Glomerular endothelial cell (primary cell): ENCODE data around the gene DST. TPM values are rescaled to one million over a fixed set of nuclear protein-coding genes. Genes with fewer than 3 reads are reported as not detected.

Experiments
- DNase-seq: peaks from one replicate; pipeline ENCODE4 v3.0.0-alpha.2; 2011; ENCODE audit warnings: low read depth, low spot score; ENCODE audit errors: extremely low read depth
- total RNA-seq: library from RNA; depleted of rRNA; stranded (reverse); fragments of >200 nt; gene quantifications from 2 replicates; pipeline ENCODE4 v1.2.3, GENCODE V29; 2015

The DST gene
- total RNA-seq, 1 donor from 2014 or later: 226 TPM

- no peak for DNase-seq
Measured at GRCh38 chr6:56625356-56625755, 17.3 kb downstream of the DST start.

- DNase-seq: no peak
Measured at GRCh38 chr6:56624728-56625069, 18.0 kb downstream of the DST start.

- no peak for DNase-seq
Measured at GRCh38 chr6:56624046-56624727, 18.5 kb downstream of the DST start.

GRCh38 chr6:56620229-56620868 lies 22.3 kb downstream of the DST start:
- DNase-seq: no peak

GRCh38 chr6:56618050-56618449 lies 24.6 kb downstream of the DST start:
- no peak for DNase-seq

GRCh38 chr6:56616967-56617366 lies 25.7 kb downstream of the DST start:
- DNase-seq: no peak

- DNase-seq: no peak
Measured at GRCh38 chr6:56613247-56613851, 29.3 kb downstream of the DST start.

GRCh38 chr6:56608332-56608731 lies 34.4 kb downstream of the DST start:
- DNase-seq: no peak

GRCh38 chr6:56607111-56607752 lies 35.5 kb downstream of the DST start:
- no peak for DNase-seq

- DNase-seq: no peak
Measured at GRCh38 chr6:56605435-56605834, 37.3 kb downstream of the DST start.

GRCh38 chr6:56604186-56604585 lies 38.5 kb downstream of the DST start:
- DNase-seq: no peak

- DNase-seq: no peak
Measured at GRCh38 chr6:56601390-56601789, 41.3 kb downstream of the DST start.

- peak; percentile 39 for DNase-seq
Measured at GRCh38 chr6:56595490-56596122, 47.1 kb downstream of the DST start.

- DNase-seq: no peak
Measured at GRCh38 chr6:56594699-56595098, 48.0 kb downstream of the DST start.

GRCh38 chr6:56593801-56594318 lies 48.8 kb downstream of the DST start:
- DNase-seq: no peak

- no peak for DNase-seq
Measured at GRCh38 chr6:56582236-56582635, 60.5 kb downstream of the DST start.

- DNase-seq: no peak
Measured at GRCh38 chr6:56581296-56581925, 61.3 kb downstream of the DST start.

GRCh38 chr6:56580271-56580670 lies 62.4 kb downstream of the DST start:
- no peak for DNase-seq

GRCh38 chr6:56579155-56579851 lies 63.4 kb downstream of the DST start:
- DNase-seq: no peak

- DNase-seq: no peak
Measured at GRCh38 chr6:56575736-56576135, 67.0 kb downstream of the DST start.
